GM08714 (cell line): Measurements from ENCODE around the gene ELOA.
A peak's percentile ranks its signal among the peaks of the same experiment; 100 is the strongest.
"Not testable (repeated sequence)": the region's sequence is repeated elsewhere in the genome, so short reads cannot be mapped to it uniquely, and the experiment has no call there.

Experiments
- H3K4me3 ChIP-seq: fragments of 200-500 bp; sonication (Bioruptor generic); 2 replicates; pipeline ENCODE4 v1.5.1; 2014; ENCODE audit warnings: mild to moderate bottlenecking, low read length, inconsistent platforms
- ZNF274 ChIP-seq: IDR thresholded peaks from 2 replicates; pipeline ENCODE4 v1.6.1; 2012; ENCODE audit warnings: mild to moderate bottlenecking, low read depth, low read length

Gene ELOA

DNA sequence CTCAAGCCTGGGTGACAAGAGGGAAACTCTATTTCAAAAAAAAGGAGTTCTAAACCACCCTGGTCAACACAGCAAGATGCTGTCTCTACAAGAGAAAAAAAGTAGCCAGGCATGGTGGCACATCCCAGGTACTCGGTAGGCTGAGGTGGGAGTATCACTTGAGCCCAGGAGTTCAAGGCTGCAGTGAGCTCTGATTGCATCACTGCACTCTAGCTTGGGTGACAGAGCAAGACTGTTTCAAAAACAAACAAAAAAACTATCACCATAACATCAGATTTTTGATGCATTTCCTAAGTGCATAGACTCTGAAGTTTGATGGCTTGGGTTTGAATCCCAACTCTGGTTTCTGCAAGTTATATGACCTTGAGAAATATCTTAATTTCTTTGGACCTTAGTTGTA lies 9.6 kb downstream of the ELOA start:
- no peak overlapping the region for H3K4me3 ChIP-seq
- no peak for TF ChIP-seq ZNF274

DNA sequence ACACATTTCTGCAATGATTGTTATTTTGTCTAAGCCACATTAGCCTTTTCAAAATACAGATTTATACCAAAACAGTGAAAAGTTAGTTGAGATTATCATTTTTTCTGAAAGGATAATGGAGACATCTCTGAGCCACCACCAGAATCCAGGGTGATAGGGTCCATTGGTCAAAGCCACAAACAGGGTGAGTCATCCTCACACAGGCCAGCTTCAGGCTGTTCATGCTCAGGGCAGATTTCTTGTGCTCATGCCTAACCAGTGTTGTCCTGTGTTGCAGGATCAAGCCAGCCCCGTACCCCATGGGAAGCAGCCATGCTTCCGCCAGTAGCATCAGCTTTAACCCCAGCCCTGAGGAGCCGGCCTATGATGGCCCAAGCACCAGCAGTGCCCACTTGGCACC lies 13.4 kb downstream of the ELOA start:
- TF ChIP-seq ZNF274, result no peak
- H3K4me3 ChIP-seq, result no peak overlapping the region

- H3K4me3 ChIP-seq, result no peak overlapping the region
- no peak for TF ChIP-seq ZNF274
Measured at GRCh38 chr1:23757812-23758211, 14.5 kb downstream of the ELOA start.

DNA sequence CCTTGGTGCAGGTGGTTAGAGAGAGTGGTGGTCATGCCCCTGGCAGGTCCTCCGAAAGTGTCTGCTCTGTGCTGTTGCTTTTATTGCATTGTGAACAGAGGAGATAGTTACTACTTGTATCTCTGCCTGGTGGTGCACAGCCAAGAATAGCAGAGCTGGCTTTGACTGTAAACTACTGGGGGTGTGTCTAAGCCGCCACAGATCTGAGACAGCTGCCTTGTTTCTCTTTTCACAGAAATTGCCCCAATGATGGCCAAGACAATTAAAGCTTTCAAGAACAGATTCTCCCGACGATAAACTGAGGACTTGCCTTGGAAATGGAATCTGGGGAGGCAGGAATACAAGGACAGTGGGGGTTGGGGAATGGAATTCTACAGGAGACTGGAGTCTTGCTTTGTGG lies 16.0 kb downstream of the ELOA start:
- no peak overlapping the region for H3K4me3 ChIP-seq
- no peak for TF ChIP-seq ZNF274

GRCh38 chr1:23763041-23763577 lies 19.8 kb downstream of the ELOA start:
- no peak overlapping the region for H3K4me3 ChIP-seq
- no peak for TF ChIP-seq ZNF274

- no peak overlapping the region for H3K4me3 ChIP-seq
- TF ChIP-seq ZNF274, result no peak
Measured at GRCh38 chr1:23768733-23769132, 25.5 kb downstream of the ELOA start.

- TF ChIP-seq ZNF274, result no peak
- H3K4me3 ChIP-seq, result no peak overlapping the region
Measured at GRCh38 chr1:23772049-23772853, 29.0 kb downstream of the ELOA start.

DNA sequence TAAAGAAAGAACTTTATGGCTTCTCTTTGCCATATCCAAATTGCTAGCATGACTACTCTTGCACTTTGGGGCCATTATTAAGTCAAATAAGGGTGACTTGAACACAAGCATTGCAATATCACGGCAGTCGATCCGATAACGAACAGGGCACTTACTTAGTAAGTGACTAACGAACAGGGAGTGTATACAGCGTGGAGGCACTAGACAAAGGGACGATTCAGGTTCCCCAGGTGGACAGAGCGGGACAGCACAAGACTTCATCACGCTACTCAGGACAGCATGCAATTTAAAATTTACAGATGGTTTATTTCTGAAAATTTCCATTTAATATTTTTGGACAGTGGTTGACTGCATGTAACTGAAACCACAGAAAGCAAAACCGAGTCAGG lies 29.6 kb downstream of the ELOA start:
- TF ChIP-seq ZNF274, result no peak
- H3K4me3 ChIP-seq, result no peak overlapping the region

DNA sequence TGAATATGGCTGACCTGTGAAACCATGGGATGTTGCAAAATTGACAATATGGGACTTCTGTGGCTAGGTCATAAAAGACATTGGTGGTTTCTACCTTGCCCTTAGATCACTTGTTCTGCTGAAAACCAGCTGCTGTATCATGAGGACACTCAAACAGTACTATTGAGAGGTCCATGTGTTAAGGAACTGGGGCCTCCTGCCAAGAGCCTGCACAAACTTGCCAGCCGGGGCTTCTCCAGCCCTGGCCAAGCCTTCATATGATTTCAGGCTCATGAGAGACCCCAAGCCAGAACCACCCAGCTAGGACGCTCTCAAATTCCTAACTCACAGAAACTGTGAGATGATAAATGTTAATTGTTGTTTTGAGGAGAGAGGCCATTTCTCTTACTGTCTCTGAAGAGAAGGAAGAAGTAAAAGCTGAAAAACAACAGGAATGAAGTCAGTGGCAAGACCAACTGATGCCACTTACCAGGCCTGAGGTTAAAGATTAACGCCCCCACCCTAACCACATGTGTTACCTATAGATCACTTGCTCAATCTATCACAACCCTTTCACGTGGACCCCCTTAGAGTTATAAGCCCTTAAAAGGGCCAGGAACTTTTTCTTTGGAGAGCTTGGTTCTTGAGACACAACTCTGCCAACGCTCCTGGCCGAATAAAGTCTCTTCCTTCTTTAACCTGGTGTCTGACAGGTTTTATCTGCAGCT lies 31.1 kb downstream of the ELOA start:
- TF ChIP-seq ZNF274, result no peak
- H3K4me3 ChIP-seq, result no peak overlapping the region

DNA sequence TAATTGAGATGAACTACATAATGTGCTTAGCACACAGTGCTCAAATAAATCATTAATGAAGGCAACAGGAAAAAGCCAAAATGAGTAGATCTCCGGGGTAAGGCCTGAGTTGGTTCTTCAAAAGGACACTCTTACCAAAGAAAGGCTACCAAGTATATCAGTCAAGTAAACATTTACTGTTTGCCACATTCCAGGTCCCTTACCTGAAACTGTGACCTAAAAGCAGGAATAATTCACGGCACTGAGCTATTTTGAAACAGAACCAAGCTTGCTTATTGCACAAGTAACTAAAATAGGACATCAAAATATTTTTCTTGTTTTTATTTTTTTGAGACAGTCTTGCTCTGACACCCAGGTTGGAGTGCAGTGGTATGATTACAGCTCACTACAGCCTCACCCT lies 32.9 kb downstream of the ELOA start:
- H3K4me3 ChIP-seq, result no peak overlapping the region
- no peak for TF ChIP-seq ZNF274

GRCh38 chr1:23777979-23778814 lies 34.9 kb downstream of the ELOA start, which contains the start of gene PITHD1:
Gene PITHD1, plus strand, starts transcription at chr1:23778418. Its CDS starts 98 bp downstream, at chr1:23778516.
- TF ChIP-seq ZNF274, result no peak
- peak within 1 kb of the TSS; percentile 92 for H3K4me3 ChIP-seq

DNA sequence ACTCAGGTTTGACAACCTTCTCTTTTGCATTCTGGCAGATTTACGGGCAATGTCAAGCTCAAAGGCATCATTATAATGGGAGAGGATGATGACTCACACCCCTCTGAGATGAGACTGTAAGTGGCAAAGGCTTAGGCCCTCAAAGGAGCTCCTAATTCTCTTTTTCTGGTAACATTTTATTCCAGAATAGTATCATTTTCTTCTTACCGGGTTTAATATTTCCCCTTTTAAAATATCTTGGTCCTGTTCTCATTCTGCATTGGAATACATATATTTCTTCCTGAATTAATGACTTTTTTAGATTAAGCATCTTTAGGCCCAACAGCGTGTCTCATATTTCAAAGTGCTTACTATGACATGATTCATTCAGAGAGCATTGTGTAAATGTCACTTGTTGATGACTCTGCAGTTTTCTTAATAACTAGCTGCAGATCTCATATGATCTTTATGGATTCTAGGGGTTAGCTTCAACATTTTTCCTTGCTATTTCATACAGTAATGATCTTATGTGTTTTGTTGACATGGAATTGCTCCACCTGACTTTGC lies 36.6 kb downstream of the ELOA start:
- no peak for TF ChIP-seq ZNF274
- H3K4me3 ChIP-seq, result no peak overlapping the region; the same call in 1 of the 2 replicates

GRCh38 chr1:23783141-23783540 lies 39.9 kb downstream of the ELOA start:
- H3K4me3 ChIP-seq, result not testable (repeated sequence)

DNA sequence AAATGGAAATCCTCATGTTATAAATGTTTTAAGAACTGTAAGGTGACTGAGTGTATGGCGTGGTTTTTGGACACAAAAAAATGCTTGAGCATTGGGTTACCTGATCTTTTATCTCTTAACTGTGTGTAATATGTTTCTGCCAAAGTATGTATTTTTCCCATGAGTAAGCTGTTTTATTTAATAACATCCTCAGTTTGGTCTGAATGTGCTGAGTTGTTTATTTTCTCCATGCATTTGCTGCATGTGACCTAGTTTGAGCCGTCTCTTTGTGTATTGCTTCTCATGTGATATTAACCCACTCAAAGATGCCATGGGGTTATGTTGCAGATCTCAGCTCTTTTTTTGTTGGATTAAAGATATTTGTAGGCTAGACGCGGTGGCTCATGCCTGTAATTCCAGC lies 41.6 kb downstream of the ELOA start:
- no peak overlapping the region for H3K4me3 ChIP-seq
- TF ChIP-seq ZNF274, result no peak
